Measurements from ENCODE around the gene ZBTB7B. TPM values are rescaled to one million over a fixed set of nuclear protein-coding genes. Genes with fewer than 3 reads are reported as not detected.

ZBTB7B gene
- total and polyA plus RNA-seq, 2 donors from 2014 or later = 20.1 to 68.7 TPM

GRCh38 chr1:155022136-155022926 lies 19.7 kb downstream of the ZBTB7B start:
- Histone ChIP-seq H3K27me3 (ENCODE audit: control insufficient read depth, insufficient read depth, low read length) (no peaks in the 10 kb centered on the region), H3K9me3 (ENCODE audit: control insufficient read depth in 2 of 3, insufficient read depth in 1 of 3, low read length in 3 of 3) (no peaks in the 10 kb centered on the region), H3K36me3 (ENCODE audit: control insufficient read depth in 2 of 3, insufficient read depth in 3 of 3, low read length in 3 of 3) (no peaks in the 10 kb centered on the region), H3K4me1 (ENCODE audit: control insufficient read depth in 2 of 3, insufficient read depth in 2 of 3, low read depth in 1 of 3, low read length in 3 of 3) (peaks cover 0 to 11% (median 4%) of the 10 kb centered on the region in 3 donors), H3K27ac (ENCODE audit: low read depth in 2 of 2, low read length in 2 of 2) (no peak overlapping the region), H3K4me3 (ENCODE audit: low read length in 3 of 3) (no peak overlapping the region), H3K9ac (ENCODE audit: low read length in 3 of 3) (no peak overlapping the region)
- DNase-seq (peak in 1 of 5 donors; percentile 38), FAIRE-seq (no peak)
- TF ChIP-seq, protein P1, sequence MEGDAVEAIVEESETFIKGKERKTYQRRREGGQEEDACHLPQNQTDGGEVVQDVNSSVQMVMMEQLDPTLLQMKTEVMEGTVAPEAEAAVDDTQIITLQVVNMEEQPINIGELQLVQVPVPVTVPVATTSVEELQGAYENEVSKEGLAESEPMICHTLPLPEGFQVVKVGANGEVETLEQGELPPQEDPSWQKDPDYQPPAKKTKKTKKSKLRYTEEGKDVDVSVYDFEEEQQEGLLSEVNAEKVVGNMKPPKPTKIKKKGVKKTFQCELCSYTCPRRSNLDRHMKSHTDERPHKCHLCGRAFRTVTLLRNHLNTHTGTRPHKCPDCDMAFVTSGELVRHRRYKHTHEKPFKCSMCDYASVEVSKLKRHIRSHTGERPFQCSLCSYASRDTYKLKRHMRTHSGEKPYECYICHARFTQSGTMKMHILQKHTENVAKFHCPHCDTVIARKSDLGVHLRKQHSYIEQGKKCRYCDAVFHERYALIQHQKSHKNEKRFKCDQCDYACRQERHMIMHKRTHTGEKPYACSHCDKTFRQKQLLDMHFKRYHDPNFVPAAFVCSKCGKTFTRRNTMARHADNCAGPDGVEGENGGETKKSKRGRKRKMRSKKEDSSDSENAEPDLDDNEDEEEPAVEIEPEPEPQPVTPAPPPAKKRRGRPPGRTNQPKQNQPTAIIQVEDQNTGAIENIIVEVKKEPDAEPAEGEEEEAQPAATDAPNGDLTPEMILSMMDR (IDR thresholded peaks at IDR 0.05; ENCODE audit: borderline replicate concordance, extremely low read depth, insufficient read depth) = no peak
- intact Hi-C loops (cut with DNase I) = no loop called here

GRCh38 chr1:155022927-155023236 lies 20.3 kb downstream of the ZBTB7B start:
- TF ChIP-seq, protein P1 (IDR thresholded peaks at IDR 0.05; ENCODE audit: borderline replicate concordance, extremely low read depth, insufficient read depth) = no peak
- DNase-seq (peak in 1 of 5 donors; percentile 35), FAIRE-seq (no peak)
- H3K4me3 ChIP-seq (ENCODE audit: low read length in 3 of 3) = no peak overlapping the region
- no peaks in the 10 kb centered on the region for H3K27me3 ChIP-seq (ENCODE audit: control insufficient read depth, insufficient read depth, low read length)
- H3K9ac ChIP-seq (ENCODE audit: low read length in 3 of 3) = no peak overlapping the region
- H3K4me1 ChIP-seq (ENCODE audit: control insufficient read depth in 2 of 3, insufficient read depth in 2 of 3, low read depth in 1 of 3, low read length in 3 of 3) = peaks cover 0 to 7% (median 2%) of the 10 kb centered on the region in 3 donors
- intact Hi-C loops (cut with DNase I) = no loop called here
- no peaks in the 10 kb centered on the region for H3K36me3 ChIP-seq (ENCODE audit: control insufficient read depth in 2 of 3, insufficient read depth in 3 of 3, low read length in 3 of 3)
- H3K9me3 ChIP-seq (ENCODE audit: control insufficient read depth in 2 of 3, insufficient read depth in 1 of 3, low read length in 3 of 3) = no peaks in the 10 kb centered on the region
- no peak overlapping the region for H3K27ac ChIP-seq (ENCODE audit: low read depth in 2 of 2, low read length in 2 of 2)

DNA sequence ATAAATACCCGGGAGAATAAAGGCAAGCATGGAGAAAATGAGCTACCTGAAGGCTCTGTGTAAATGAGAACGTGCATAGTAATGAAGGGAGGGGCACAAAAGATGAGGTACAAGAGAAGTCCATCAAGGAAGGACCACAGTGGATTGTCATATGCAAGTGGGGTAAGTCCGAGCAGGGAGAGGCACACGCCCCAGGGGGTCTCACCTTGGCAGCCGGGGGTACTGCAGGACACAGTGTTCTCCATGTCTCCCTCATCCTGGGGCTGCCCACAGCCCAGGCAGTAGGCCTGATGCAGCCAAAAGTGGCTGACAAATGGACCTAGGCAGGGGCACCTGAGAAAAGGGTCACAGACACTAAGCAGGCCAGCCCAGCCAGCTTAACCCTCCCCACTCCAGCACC lies 21.0 kb downstream of the ZBTB7B start:
- Histone ChIP-seq H3K4me1 (ENCODE audit: control insufficient read depth in 2 of 3, insufficient read depth in 2 of 3, low read depth in 1 of 3, low read length in 3 of 3) (peaks cover 0 to 3% (median 0%) of the 10 kb centered on the region in 3 donors), H3K36me3 (ENCODE audit: control insufficient read depth in 2 of 3, insufficient read depth in 3 of 3, low read length in 3 of 3) (no peaks in the 10 kb centered on the region), H3K9me3 (ENCODE audit: control insufficient read depth in 2 of 3, insufficient read depth in 1 of 3, low read length in 3 of 3) (no peaks in the 10 kb centered on the region), H3K4me3 (ENCODE audit: low read length in 3 of 3) (no peak overlapping the region), H3K27me3 (ENCODE audit: control insufficient read depth, insufficient read depth, low read length) (no peaks in the 10 kb centered on the region), H3K9ac (ENCODE audit: low read length in 3 of 3) (no peak overlapping the region), H3K27ac (ENCODE audit: low read depth in 2 of 2, low read length in 2 of 2) (no peak overlapping the region)
- FAIRE-seq = no peak
- TF ChIP-seq, protein P1 (IDR thresholded peaks at IDR 0.05; ENCODE audit: borderline replicate concordance, extremely low read depth, insufficient read depth) = no peak
- intact Hi-C loops (cut with DNase I) = no loop called here
- peak in 1 of 5 donors; percentile 67 for DNase-seq
